ENCODE measurements around the gene GEN1.

DNA sequence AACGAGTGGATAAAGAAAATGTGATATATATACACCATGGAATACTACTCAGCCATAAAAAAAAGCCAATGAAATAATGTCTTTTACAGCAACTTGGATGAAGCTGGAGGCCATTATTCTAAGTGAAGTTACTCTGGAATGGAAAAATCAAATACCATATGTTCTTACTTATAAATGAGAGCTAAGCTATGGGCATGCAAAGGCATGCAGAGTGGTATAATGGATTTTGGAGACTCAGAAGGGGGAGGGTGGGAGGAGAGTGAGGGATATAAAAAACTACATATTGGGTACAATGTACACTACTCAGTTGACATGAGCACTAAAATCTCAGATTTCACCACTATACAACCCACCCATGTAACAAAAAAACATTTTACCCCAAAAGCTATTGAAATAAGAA lies 60.7 kb downstream of the GEN1 start:
- TF ChIP-seq, protein P1, sequence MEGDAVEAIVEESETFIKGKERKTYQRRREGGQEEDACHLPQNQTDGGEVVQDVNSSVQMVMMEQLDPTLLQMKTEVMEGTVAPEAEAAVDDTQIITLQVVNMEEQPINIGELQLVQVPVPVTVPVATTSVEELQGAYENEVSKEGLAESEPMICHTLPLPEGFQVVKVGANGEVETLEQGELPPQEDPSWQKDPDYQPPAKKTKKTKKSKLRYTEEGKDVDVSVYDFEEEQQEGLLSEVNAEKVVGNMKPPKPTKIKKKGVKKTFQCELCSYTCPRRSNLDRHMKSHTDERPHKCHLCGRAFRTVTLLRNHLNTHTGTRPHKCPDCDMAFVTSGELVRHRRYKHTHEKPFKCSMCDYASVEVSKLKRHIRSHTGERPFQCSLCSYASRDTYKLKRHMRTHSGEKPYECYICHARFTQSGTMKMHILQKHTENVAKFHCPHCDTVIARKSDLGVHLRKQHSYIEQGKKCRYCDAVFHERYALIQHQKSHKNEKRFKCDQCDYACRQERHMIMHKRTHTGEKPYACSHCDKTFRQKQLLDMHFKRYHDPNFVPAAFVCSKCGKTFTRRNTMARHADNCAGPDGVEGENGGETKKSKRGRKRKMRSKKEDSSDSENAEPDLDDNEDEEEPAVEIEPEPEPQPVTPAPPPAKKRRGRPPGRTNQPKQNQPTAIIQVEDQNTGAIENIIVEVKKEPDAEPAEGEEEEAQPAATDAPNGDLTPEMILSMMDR (IDR thresholded peaks at IDR 0.05): no peak
- TF ChIP-seq POLR2A (IDR thresholded peaks at IDR 0.05): no peak
